HL-60 (cell line): ENCODE data around the gene MX2.
"Not testable (repeated sequence)": the region's sequence is repeated elsewhere in the genome, so short reads cannot be mapped to it uniquely, and the experiment has no call there.

Experiments used
- DNase-seq, 2 experiments: peaks; one replicate each; pipeline ENCODE4 v3.0.0-alpha.2; 2010 to 2020; ENCODE audit warnings: low read depth in 1 of 2, low spot score in 1 of 2
- H3K27ac ChIP-seq: fragments of 250-450 bp; sonication (Bioruptor Pico); replicated peaks from 2 replicates; pipeline ENCODE4 v1.5.1; 2020; ENCODE audit warnings: mild to moderate bottlenecking, moderate library complexity
- H3K27me3 ChIP-seq: fragments of 250-450 bp; sonication (Bioruptor Pico); 2 replicates; pipeline ENCODE4 v1.5.1; 2021; ENCODE audit warnings: mild to moderate bottlenecking, moderate library complexity; ENCODE audit not compliant: insufficient read depth, poor library complexity, severe bottlenecking
- H3K4me3 ChIP-seq: replicated peaks from 2 replicates; pipeline ENCODE4 v1.5.1; 2011; ENCODE audit warnings: mild to moderate bottlenecking, control low read depth, low read length; ENCODE audit not compliant: insufficient read depth
- CTCF ChIP-seq: IDR thresholded peaks from one replicate; pipeline ENCODE4 v1.5.1; 2011; ENCODE audit warnings: low read length, control low read depth, inconsistent platforms; ENCODE audit not compliant: insufficient read depth
- GABPA ChIP-seq: IDR thresholded peaks from 2 replicates; pipeline ENCODE4 v1.6.1; 2012; ENCODE audit warnings: low read depth
- POLR2AphosphoS5 ChIP-seq: IDR thresholded peaks from 2 replicates; pipeline ENCODE4 v1.6.1; 2012; ENCODE audit warnings: low read depth
- REST ChIP-seq: IDR thresholded peaks from 2 replicates; pipeline ENCODE4 v1.6.1; 2012; ENCODE audit warnings: low read depth; ENCODE audit not compliant: insufficient replicate concordance
- SPI1 ChIP-seq: IDR thresholded peaks from 2 replicates; pipeline ENCODE4 v1.6.1; 2012; ENCODE audit warnings: low read depth, mild to moderate bottlenecking, borderline replicate concordance

Gene MX2

GRCh38 chr21:41411449-41412089 is 49.7 kb downstream of the MX2 start:
- TF ChIP-seq GABPA, result no peak
- H3K4me3 ChIP-seq, result no peak overlapping the region
- H3K27ac ChIP-seq, result no peak overlapping the region
- DNase-seq, result no peak
- H3K27me3 ChIP-seq, result no peaks in the 10 kb centered on the region

GRCh38 chr21:41417505-41417904 is 55.7 kb downstream of the MX2 start:
- H3K4me3 ChIP-seq, DNase-seq, H3K27ac ChIP-seq, H3K27me3 ChIP-seq: not testable (repeated sequence)

GRCh38 chr21:41418393-41418792 is 56.6 kb downstream of the MX2 start:
- TF ChIP-seq GABPA, result no peak
- TF ChIP-seq CTCF, result no peak
- TF ChIP-seq REST, result no peak
- TF ChIP-seq POLR2AphosphoS5, result no peak
- TF ChIP-seq SPI1, result no peak

GRCh38 chr21:41418956-41419680 is 57.3 kb downstream of the MX2 start:
- TF ChIP-seq GABPA (no peak), POLR2AphosphoS5 (no peak), CTCF (no peak), SPI1 (no peak), REST (no peak)
- no peak for DNase-seq
- Histone ChIP-seq H3K27ac (no peak overlapping the region), H3K4me3 (no peak overlapping the region), H3K27me3 (no peaks in the 10 kb centered on the region)

More at GRCh38 chr21:41418393-41418792, 56.6 kb downstream of the MX2 start:
- DNase-seq, result no peak
- H3K4me3 ChIP-seq, result no peak overlapping the region
- no peak overlapping the region for H3K27ac ChIP-seq
- no peaks in the 10 kb centered on the region for H3K27me3 ChIP-seq
